Activated naive CD4-positive, alpha-beta T cell treated with anti-CD3 and anti-CD28 coated beads, Interleukin-2, amount 10 ng/mL, durations not matched to agents 7 days and 5 days (primary cell): ENCODE data around the gene OR2C3.
"Not testable (repeated sequence)": the region's sequence is repeated elsewhere in the genome, so short reads cannot be mapped to it uniquely, and the experiment has no call there.

Experiments used
- CTCF ChIA-PET: fragments of 350-600 bp; sonication (Branson Sonifier 250); formaldehyde crosslinking; loops from one replicate; lab custom pipeline; 2021; ENCODE audit warnings: antibody characterized with exemption; lab: Charles Lee
- DNase-seq: peaks from one replicate; pipeline ENCODE4 v3.0.0-alpha.2; 2020
- H3K27ac Mint-ChIP-seq: one replicate; pipeline ENCODE4 v1.8.0; 2021; ENCODE audit warnings: mild to moderate bottlenecking, moderate library complexity, mixed read lengths
- H3K27me3 Mint-ChIP-seq: one replicate; pipeline ENCODE4 v1.8.0; 2021; ENCODE audit warnings: mild to moderate bottlenecking, mixed read lengths
- H3K36me3 Mint-ChIP-seq: one replicate; pipeline ENCODE4 v1.8.0; 2021; ENCODE audit warnings: mixed read lengths
- H3K4me1 Mint-ChIP-seq: one replicate; pipeline ENCODE4 v1.8.0; 2021; ENCODE audit warnings: mixed read lengths
- H3K4me3 Mint-ChIP-seq: one replicate; pipeline ENCODE4 v1.8.0; 2021; ENCODE audit warnings: mild to moderate bottlenecking, moderate library complexity, mixed read lengths
- H3K9me3 Mint-ChIP-seq: one replicate; pipeline ENCODE4 v1.8.0; 2021; ENCODE audit warnings: mixed read lengths

The OR2C3 gene

DNA sequence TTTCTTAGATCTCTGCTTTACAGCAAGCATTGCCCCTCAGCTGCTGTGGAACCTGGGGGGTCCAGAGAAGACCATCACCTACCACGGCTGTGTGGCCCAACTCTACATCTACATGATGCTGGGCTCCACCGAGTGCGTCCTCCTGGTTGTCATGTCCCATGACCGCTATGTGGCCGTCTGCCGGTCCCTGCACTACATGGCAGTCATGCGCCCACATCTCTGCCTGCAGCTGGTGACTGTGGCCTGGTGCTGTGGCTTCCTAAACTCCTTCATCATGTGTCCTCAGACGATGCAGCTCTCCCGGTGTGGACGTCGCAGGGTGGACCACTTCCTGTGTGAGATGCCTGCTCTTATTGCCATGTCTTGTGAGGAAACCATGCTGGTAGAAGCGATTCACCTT, 44.9 kb downstream of the OR2C3 start:
- H3K36me3 Mint-ChIP-seq: no peaks in the 10 kb centered on the region
- CTCF ChIA-PET: no interaction called here
- no peak for DNase-seq

DNA sequence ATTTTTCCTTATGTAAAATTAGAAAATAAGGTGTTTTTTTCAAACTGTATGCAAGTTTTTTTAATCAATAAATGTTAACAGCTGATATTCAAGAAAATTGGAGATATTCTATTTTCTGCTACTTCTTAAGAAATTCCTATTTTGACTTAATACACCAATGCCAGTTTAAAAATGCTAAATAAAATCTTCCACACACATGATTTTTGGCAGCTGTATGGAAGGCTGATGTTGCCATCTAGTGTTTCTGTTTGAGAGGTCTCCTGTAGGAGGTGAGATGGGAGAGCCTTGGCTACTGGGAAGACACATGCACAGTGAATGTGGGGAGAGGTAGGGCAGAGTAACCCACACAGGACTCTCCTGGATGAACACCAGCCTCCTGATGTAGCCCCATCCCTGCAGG, 49.2 kb downstream of the OR2C3 start:
- peak overlapping the region; percentile 1 for H3K27ac Mint-ChIP-seq
- no peak overlapping the region for H3K4me3 Mint-ChIP-seq
- H3K9me3 Mint-ChIP-seq: no peaks in the 10 kb centered on the region
- peak; percentile 47 for DNase-seq
- CTCF ChIA-PET: interaction anchor here (1.1 to 6.7 kb wide), 5 partner anchors 10 to 114 kb away, joined by 4 to 37 read pairs (median 9); no protein-coding TSS in a partner anchor
- no peaks in the 10 kb centered on the region for H3K4me1 Mint-ChIP-seq
- peaks cover 15% of the 10 kb centered on the region for H3K27me3 Mint-ChIP-seq
- no peaks in the 10 kb centered on the region for H3K36me3 Mint-ChIP-seq

More for the DNA sequence above, 44.9 kb downstream of the OR2C3 start:
- Mint-ChIP-seq H3K27ac (no peak overlapping the region), H3K27me3 (peaks cover 23% of the 10 kb centered on the region), H3K9me3 (no peaks in the 10 kb centered on the region), H3K4me1 (no peaks in the 10 kb centered on the region), H3K4me3 (no peak overlapping the region)

DNA sequence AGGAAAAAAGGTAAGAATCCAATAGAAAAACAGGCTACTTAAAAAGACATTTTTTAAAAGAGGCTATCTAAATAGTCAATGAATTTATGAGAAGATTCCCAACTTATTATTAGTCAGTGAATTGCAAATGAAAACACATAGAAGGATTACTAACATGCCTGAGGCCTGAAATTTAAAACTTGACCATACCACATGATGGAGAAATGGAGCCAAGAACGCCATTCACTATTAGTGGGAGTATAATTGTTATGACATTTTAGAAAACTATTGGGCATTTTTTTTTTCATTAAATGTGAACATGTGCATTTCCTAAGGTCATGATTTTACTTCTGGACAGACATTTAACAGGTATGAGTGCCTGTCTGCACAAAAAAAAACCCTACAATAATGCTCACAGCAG, 53.5 kb downstream of the OR2C3 start:
- H3K27ac Mint-ChIP-seq: no peak overlapping the region
- CTCF ChIA-PET: interaction anchor here (1.0 kb wide), 1 partner anchor 95 kb away, joined by 3 read pairs; no protein-coding TSS in a partner anchor
- H3K9me3 Mint-ChIP-seq: no peaks in the 10 kb centered on the region
- no peak for DNase-seq
- no peak overlapping the region for H3K4me3 Mint-ChIP-seq
- H3K27me3 Mint-ChIP-seq: peaks cover 5% of the 10 kb centered on the region
- no peaks in the 10 kb centered on the region for H3K36me3 Mint-ChIP-seq
- H3K4me1 Mint-ChIP-seq: no peaks in the 10 kb centered on the region

DNA sequence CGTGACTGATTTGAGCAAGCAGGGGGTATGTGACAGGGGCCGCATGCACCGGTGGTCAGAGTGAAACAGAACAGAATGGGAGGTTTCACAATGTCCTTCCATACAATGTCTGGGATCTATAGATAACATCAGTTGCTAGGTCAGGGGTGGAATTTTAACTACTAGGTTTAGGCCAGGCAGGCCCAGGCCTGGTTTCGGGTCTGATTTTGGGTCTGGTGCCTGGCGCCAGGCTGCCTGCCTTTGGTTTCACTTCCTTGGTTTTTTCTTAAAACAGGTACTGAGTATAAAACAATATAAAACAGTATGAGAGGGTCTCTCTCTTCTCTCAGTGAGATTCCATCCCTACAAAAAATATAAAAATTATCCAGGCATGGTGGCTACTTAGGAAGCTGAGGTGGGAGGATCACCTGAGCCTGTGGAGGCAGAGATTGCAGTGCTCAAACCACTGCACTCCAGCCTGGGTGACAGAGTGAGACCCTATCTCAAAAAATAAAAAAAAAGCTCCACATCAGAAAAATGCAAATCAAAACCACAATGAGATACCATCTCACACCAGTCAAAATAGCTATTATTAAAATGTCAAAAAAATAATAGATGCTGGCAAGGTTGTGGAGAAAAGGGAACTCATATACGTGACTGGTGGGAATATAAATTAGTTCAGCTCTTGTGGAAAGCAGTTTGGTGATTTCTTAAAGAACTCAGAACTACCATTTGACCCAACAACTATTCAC, 59.7 kb downstream of the OR2C3 start:
- not testable (repeated sequence) for DNase-seq, H3K27ac Mint-ChIP-seq, H3K9me3 Mint-ChIP-seq, H3K4me3 Mint-ChIP-seq, H3K36me3 Mint-ChIP-seq, H3K4me1 Mint-ChIP-seq, H3K27me3 Mint-ChIP-seq
- CTCF ChIA-PET: interaction anchor here (2.2 kb wide), 1 partner anchor 10 kb away, joined by 6 read pairs; no protein-coding TSS in a partner anchor

DNA sequence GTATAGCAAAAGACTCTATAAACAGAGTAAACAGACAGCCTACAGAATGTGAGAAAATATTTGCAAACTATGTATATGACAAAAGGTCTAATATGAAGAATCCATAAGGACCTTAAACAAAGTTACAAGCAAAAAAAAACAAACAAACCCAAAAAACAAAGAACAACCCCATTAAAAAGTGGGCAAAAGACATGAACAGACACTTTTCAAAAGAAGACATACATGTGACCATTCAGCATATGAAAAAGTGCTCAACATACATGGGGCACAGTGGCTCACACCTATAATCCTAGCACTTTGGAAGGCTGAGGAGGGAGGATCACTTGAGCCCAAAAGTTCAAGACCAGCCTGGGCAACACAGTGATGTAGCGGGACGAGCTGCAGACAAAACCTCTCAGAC, 60.4 kb downstream of the OR2C3 start:
- DNase-seq: no peak
- no peaks in the 10 kb centered on the region for H3K36me3 Mint-ChIP-seq
- no peaks in the 10 kb centered on the region for H3K9me3 Mint-ChIP-seq
- no peaks in the 10 kb centered on the region for H3K4me1 Mint-ChIP-seq
- H3K27ac Mint-ChIP-seq: no peak overlapping the region
- CTCF ChIA-PET: interaction anchor here (2.2 kb wide), 1 partner anchor 11 kb away, joined by 6 read pairs; no protein-coding TSS in a partner anchor
- no peak overlapping the region for H3K4me3 Mint-ChIP-seq
- H3K27me3 Mint-ChIP-seq: no peaks in the 10 kb centered on the region
